Measurements from ENCODE around the gene MYO5B.

MYO5B gene

DNA sequence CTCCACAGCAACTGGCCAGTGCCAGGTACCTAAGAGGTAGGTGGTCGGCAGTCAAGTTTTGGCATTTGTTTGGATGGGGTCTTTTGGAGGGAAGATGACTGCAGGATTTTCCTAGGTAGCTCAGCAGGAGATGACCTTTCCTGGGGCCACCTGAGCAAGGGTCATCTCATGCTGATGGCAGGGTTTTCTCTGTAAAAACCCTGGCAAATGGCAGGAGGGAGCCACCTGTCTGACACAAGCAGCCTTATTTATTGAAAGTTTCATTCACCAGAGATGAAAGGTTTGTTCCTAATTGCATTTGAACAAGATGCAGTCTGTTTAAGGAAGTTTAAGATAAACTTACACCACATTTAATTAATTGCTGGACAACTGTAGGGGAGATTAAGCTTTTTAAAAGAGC, 350.0 kb downstream of the MYO5B start:
- TF ChIP-seq, protein P1, sequence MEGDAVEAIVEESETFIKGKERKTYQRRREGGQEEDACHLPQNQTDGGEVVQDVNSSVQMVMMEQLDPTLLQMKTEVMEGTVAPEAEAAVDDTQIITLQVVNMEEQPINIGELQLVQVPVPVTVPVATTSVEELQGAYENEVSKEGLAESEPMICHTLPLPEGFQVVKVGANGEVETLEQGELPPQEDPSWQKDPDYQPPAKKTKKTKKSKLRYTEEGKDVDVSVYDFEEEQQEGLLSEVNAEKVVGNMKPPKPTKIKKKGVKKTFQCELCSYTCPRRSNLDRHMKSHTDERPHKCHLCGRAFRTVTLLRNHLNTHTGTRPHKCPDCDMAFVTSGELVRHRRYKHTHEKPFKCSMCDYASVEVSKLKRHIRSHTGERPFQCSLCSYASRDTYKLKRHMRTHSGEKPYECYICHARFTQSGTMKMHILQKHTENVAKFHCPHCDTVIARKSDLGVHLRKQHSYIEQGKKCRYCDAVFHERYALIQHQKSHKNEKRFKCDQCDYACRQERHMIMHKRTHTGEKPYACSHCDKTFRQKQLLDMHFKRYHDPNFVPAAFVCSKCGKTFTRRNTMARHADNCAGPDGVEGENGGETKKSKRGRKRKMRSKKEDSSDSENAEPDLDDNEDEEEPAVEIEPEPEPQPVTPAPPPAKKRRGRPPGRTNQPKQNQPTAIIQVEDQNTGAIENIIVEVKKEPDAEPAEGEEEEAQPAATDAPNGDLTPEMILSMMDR (IDR thresholded peaks at IDR 0.05; ENCODE audit: borderline replicate concordance, extremely low read depth, low read length, poor library complexity, severe bottlenecking): no peak
- no peak for TF ChIP-seq EZH2 (IDR thresholded peaks at IDR 0.05; ENCODE audit: borderline replicate concordance, low read depth, low read length, severe bottlenecking)
- no peak overlapping the region for H3K4me3 ChIP-seq (ENCODE audit: low read depth in 1 of 2, low read length in 2 of 2)
- no peak overlapping the region for H2AFZ ChIP-seq (ENCODE audit: low read depth, low read length)
- no peak overlapping the region for H3K9ac ChIP-seq (ENCODE audit: low read depth, low read length)
- no peak overlapping the region for H3K4me2 ChIP-seq (ENCODE audit: insufficient read depth, low read length)
- no peaks in the 10 kb centered on the region for H3K4me1 ChIP-seq (ENCODE audit: insufficient read depth, low read length)
- DNase-seq: no peak
- H4K20me1 ChIP-seq (ENCODE audit: insufficient read depth, low read length): peaks cover 6% of the 10 kb centered on the region
- no peaks in the 10 kb centered on the region for H3K36me3 ChIP-seq (ENCODE audit: insufficient read depth, low read length)
- H3K79me2 ChIP-seq (ENCODE audit: insufficient read depth, low read length): no peaks in the 10 kb centered on the region
- no peak overlapping the region for H3K27ac ChIP-seq (ENCODE audit: low read length)
- H3K27me3 ChIP-seq (ENCODE audit: insufficient read depth, low read length, poor library complexity): peaks cover 21% of the 10 kb centered on the region
- no peak for ATAC-seq (ENCODE audit: insufficient read depth, low read depth)
- H3K9me3 ChIP-seq (ENCODE audit: insufficient read depth, low read length, severe bottlenecking): no peaks in the 10 kb centered on the region

DNA sequence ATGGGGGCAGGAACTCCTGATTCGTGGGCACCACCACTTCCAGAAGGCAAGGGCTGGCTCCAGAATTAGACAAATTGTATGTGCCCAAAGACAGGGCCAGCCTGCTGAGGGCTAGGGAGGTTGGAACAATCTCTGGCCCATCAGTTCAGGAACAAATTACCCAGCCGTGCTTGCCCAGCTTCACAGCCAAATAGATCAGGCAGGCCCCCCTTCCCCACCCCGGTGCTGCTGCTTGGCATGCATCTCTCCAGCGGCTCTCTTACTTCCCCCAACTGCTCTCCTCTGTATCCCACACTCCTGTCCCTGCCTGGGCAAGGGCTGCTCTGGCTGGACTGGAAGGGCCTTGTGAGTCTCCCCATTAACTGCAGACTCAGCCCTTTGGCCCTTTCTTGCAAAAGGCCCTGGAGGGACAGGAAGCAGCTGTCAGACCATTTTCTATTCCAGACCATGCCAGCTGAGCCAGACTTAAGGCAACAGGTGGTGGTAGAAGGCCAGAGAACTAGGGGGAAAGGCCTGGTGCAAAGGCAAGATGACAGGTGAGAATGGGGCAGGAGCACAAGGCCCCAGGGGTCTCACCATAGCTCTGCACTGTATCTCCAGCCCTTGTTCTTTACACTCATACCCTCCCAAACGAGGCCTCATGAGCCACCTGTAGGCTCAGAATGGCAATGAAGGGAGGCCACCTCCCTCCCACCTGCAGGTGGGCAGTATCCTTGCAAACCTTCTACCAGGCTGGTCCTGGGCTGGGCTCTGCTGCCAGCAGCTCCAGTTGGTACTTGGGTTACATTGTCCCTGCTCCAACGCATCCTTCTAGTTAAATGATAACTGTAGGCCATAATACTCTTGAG, 350.9 kb downstream of the MYO5B start:
- H3K79me2 ChIP-seq (ENCODE audit: insufficient read depth, low read length): no peaks in the 10 kb centered on the region
- no peaks in the 10 kb centered on the region for H3K9me3 ChIP-seq (ENCODE audit: insufficient read depth, low read length, severe bottlenecking)
- H3K27me3 ChIP-seq (ENCODE audit: insufficient read depth, low read length, poor library complexity): peaks cover 12% of the 10 kb centered on the region
- no peak for ATAC-seq (ENCODE audit: insufficient read depth, low read depth)
- H3K36me3 ChIP-seq (ENCODE audit: insufficient read depth, low read length): no peaks in the 10 kb centered on the region
- no peak overlapping the region for H3K4me3 ChIP-seq (ENCODE audit: low read depth in 1 of 2, low read length in 2 of 2)
- no peak for DNase-seq
- H3K27ac ChIP-seq (ENCODE audit: low read length): no peak overlapping the region
- H4K20me1 ChIP-seq (ENCODE audit: insufficient read depth, low read length): peaks cover 6% of the 10 kb centered on the region
- no peak overlapping the region for H3K4me2 ChIP-seq (ENCODE audit: insufficient read depth, low read length)
- TF ChIP-seq, protein P1 (IDR thresholded peaks at IDR 0.05; ENCODE audit: borderline replicate concordance, extremely low read depth, low read length, poor library complexity, severe bottlenecking): no peak
- no peak for TF ChIP-seq EZH2 (IDR thresholded peaks at IDR 0.05; ENCODE audit: borderline replicate concordance, low read depth, low read length, severe bottlenecking)
- H3K4me1 ChIP-seq (ENCODE audit: insufficient read depth, low read length): no peaks in the 10 kb centered on the region
- no peak overlapping the region for H3K9ac ChIP-seq (ENCODE audit: low read depth, low read length)
- no peak overlapping the region for H2AFZ ChIP-seq (ENCODE audit: low read depth, low read length)

DNA sequence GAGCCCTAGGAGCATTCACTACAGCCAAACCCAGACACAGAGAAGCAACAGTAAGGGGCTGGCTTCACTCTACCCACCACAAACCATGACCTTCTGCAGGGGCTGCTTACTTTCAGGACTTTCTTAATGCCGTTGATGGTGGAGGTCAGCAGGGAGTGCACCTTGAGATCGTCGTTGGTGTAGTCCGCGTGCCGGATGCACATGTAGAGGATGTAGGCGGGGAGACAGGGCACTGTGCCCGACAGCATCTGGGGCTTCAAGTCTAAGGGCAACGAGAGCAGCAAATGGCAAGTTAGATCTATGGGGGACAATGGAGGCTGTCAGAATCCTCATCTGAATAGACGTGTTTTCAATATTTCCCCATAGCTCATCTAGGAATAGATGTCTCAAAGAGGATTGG, 351.8 kb downstream of the MYO5B start:
- peaks cover 6% of the 10 kb centered on the region for H3K27me3 ChIP-seq (ENCODE audit: insufficient read depth, low read length, poor library complexity)
- DNase-seq: no peak
- no peaks in the 10 kb centered on the region for H3K79me2 ChIP-seq (ENCODE audit: insufficient read depth, low read length)
- no peaks in the 10 kb centered on the region for H3K9me3 ChIP-seq (ENCODE audit: insufficient read depth, low read length, severe bottlenecking)
- no peak overlapping the region for H3K9ac ChIP-seq (ENCODE audit: low read depth, low read length)
- H3K4me2 ChIP-seq (ENCODE audit: insufficient read depth, low read length): no peak overlapping the region
- no peak overlapping the region for H3K27ac ChIP-seq (ENCODE audit: low read length)
- no peaks in the 10 kb centered on the region for H3K36me3 ChIP-seq (ENCODE audit: insufficient read depth, low read length)
- H4K20me1 ChIP-seq (ENCODE audit: insufficient read depth, low read length): peaks cover 6% of the 10 kb centered on the region
- no peaks in the 10 kb centered on the region for H3K4me1 ChIP-seq (ENCODE audit: insufficient read depth, low read length)
- TF ChIP-seq, protein P1 (IDR thresholded peaks at IDR 0.05; ENCODE audit: borderline replicate concordance, extremely low read depth, low read length, poor library complexity, severe bottlenecking): no peak
- TF ChIP-seq EZH2 (IDR thresholded peaks at IDR 0.05; ENCODE audit: borderline replicate concordance, low read depth, low read length, severe bottlenecking): no peak
- no peak overlapping the region for H3K4me3 ChIP-seq (ENCODE audit: low read depth in 1 of 2, low read length in 2 of 2)
- ATAC-seq (ENCODE audit: insufficient read depth, low read depth): no peak
- no peak overlapping the region for H2AFZ ChIP-seq (ENCODE audit: low read depth, low read length)

All from DND-41 (cell line).